HG02938 (cell line): ENCODE measurements around the gene ANKRD49.

Source experiments
- ATAC-seq: cut with Tn5 transposase; IDR thresholded peaks from one replicate; pipeline ENCODE4 v1.9.1; 2021; ENCODE audit warnings: mild to moderate bottlenecking, moderate library complexity; ENCODE audit not compliant: unreplicated experiment

The ANKRD49 gene

DNA sequence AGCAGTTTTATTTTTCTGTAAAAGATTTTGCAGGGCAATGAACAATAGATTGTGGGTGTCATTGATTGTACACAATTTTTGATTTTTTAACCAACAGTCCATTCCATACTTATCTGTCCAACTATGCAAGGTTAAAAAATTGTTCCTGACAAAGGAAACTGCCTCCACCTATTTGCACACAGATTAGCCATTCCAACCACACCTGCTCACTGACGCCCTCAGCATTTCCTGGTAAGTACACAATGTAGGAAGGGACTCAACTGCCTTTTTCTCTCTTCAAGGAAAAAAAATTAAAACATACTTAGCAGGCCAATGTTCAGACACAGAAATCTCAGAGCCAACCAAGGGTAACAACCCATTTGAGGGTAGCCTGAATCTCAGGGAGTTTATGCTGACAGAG, 45.6 kb downstream of the ANKRD49 start:
- no peak for ATAC-seq

DNA sequence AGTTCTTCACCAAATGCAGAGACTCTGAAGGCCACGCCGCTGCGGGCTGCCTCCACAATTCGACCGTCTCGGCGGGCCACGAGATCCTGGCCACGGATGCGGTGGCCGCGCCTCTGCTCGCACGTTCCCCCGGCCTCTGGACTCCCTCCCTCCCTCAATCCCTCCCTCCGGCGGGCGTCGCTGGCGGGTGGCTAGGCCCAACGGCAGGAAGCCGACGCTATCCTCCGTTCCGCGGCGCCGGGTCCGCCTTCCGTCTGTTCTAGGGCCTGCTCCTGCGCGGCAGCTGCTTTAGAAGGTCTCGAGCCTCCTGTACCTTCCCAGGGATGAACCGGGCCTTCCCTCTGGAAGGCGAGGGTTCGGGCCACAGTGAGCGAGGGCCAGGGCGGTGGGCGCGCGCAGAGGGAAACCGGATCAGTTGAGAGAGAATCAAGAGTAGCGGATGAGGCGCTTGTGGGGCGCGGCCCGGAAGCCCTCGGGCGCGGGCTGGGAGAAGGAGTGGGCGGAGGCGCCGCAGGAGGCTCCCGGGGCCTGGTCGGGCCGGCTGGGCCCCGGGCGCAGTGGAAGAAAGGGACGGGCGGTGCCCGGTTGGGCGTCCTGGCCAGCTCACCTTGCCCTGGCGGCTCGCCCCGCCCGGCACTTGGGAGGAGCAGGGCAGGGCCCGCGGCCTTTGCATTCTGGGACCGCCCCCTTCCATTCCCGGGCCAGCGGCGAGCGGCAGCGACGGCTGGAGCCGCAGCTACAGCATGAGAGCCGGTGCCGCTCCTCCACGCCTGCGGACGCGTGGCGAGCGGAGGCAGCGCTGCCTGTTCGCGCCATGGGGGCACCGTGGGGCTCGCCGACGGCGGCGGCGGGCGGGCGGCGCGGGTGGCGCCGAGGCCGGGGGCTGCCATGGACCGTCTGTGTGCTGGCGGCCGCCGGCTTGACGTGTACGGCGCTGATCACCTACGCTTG, 50.2 kb downstream of the ANKRD49 start, which contains the start of gene FUT4:
Gene FUT4 (plus strand): TSS at position 227 of the 951 bp plus-strand sequence. CDS start 213 bp downstream, at position 440.
- ATAC-seq: peak; percentile 75

DNA sequence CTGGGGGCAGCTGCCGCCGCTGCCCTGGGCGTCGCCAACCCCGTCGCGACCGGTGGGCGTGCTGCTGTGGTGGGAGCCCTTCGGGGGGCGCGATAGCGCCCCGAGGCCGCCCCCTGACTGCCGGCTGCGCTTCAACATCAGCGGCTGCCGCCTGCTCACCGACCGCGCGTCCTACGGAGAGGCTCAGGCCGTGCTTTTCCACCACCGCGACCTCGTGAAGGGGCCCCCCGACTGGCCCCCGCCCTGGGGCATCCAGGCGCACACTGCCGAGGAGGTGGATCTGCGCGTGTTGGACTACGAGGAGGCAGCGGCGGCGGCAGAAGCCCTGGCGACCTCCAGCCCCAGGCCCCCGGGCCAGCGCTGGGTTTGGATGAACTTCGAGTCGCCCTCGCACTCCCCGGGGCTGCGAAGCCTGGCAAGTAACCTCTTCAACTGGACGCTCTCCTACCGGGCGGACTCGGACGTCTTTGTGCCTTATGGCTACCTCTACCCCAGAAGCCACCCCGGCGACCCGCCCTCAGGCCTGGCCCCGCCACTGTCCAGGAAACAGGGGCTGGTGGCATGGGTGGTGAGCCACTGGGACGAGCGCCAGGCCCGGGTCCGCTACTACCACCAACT, 51.0 kb downstream of the ANKRD49 start:
- ATAC-seq: peak; percentile 3

DNA sequence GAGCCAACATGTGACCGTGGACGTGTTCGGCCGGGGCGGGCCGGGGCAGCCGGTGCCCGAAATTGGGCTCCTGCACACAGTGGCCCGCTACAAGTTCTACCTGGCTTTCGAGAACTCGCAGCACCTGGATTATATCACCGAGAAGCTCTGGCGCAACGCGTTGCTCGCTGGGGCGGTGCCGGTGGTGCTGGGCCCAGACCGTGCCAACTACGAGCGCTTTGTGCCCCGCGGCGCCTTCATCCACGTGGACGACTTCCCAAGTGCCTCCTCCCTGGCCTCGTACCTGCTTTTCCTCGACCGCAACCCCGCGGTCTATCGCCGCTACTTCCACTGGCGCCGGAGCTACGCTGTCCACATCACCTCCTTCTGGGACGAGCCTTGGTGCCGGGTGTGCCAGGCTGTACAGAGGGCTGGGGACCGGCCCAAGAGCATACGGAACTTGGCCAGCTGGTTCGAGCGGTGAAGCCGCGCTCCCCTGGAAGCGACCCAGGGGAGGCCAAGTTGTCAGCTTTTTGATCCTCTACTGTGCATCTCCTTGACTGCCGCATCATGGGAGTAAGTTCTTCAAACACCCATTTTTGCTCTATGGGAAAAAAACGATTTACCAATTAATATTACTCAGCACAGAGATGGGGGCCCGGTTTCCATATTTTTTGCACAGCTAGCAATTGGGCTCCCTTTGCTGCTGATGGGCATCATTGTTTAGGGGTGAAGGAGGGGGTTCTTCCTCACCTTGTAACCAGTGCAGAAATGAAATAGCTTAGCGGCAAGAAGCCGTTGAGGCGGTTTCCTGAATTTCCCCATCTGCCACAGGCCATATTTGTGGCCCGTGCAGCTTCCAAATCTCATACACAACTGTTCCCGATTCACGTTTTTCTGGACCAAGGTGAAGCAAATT, 51.7 kb downstream of the ANKRD49 start:
- no peak for ATAC-seq

DNA sequence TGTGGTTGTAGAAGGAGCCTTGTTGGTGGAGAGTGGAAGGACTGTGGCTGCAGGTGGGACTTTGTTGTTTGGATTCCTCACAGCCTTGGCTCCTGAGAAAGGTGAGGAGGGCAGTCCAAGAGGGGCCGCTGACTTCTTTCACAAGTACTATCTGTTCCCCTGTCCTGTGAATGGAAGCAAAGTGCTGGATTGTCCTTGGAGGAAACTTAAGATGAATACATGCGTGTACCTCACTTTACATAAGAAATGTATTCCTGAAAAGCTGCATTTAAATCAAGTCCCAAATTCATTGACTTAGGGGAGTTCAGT, 52.3 kb downstream of the ANKRD49 start:
- ATAC-seq: no peak

DNA sequence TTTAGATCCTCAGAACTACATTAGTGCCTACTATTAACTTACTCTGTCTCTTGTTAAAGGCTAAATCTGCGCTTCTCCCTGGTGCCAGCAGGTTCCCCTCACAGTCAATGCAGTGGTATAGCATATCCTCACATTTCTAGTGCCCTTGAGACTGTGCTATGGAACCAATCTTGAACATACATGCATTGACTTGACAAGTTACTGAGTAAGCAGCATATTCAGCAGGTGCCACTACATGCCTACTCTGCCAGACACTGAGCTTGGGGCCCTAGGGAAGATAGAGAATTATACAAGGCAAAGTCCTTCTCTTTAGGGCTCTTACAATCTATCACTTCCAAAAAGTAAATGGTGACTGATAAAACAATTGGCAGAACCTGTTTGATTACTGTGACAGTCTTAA, 53.1 kb downstream of the ANKRD49 start:
- no peak for ATAC-seq

DNA sequence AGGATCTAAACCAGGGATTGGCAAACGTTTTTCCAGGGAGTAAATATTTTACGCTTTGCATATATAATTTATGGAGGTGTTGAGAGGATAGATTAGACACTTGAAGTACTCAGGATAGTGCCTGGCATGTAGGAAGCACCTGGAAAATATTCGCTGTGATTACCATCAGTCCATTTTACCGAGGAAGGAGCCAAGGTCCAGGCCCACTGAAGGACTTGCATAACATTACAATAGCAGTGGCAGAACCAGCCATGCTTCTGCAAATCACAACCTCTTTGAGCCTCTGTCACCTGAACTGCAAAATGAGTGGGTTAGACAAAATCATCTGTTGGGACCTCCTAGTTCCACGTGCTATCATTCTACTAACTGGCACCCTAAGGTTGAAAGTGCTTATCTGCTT, 55.4 kb downstream of the ANKRD49 start:
- no peak for ATAC-seq
